GM18868 (cell line): ENCODE measurements around the gene BABAM1.

ENCODE experiments used
- ATAC-seq: cut with Tn5 transposase; IDR thresholded peaks from one replicate; pipeline ENCODE4 v1.9.1; 2021; ENCODE audit warnings: mild to moderate bottlenecking, moderate library complexity; ENCODE audit not compliant: unreplicated experiment

Gene BABAM1

DNA sequence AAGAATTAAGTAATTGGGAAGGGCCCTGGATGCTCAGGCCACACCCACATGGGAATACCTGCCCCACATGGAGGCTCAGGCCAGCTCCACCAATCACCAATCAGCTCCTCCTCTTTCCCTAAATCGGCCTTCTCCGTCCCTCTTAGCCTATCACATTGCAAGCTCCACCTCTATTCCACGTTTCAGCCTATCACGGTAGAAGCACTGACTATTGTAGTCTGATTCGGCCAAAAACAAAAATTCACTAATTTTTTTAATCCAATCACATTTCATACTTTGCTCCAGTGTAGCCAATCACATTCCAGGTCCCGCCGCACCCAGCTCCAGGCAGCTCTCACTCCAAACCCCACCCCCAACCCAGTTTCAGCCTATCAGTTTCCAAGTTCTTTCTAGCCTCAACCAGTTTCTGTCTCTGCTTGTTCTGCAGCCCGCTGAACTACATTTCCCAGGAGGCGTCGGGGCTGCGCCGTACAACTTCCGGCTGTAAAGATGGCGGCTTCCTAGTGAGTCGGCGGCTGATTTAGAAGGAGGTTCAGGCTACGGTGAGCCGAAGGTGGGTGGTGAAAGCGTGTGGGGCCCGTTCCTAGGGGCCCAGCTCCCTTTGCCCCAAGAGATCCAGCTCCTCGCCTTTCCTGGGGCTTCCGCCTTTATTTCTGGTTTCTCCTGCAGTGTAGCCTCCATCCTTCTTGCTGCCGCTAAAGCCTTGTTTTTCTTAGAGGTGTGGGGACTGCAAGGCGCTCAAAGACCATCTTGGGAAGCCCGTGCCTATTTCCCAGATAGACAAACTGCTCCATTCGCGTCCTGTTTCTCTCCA lies at the start of gene BABAM1:
BABAM1 (plus strand) TSS at position 469 of the 814 bp plus-strand sequence. CDS start 1,364 bp downstream, outside the sequence.
- peak; percentile 88 for ATAC-seq

- no peak for ATAC-seq
These were observed 48.0 kb upstream of the BABAM1 start for GRCh38 chr19:17219286-17219685.

- ATAC-seq, result no peak
These were observed 47.0 kb upstream of the BABAM1 start for GRCh38 chr19:17220207-17220758.

GRCh38 chr19:17225053-17225452 lies 42.2 kb upstream of the BABAM1 start:
- ATAC-seq, result no peak

- peak; percentile 86 for ATAC-seq
These were observed 41.0 kb upstream of the BABAM1 start, which contains the start of gene OCEL1 for GRCh38 chr19:17226002-17226933. Gene OCEL1, plus strand, starts transcription at chr19:17226226. Its CDS starts 22 bp downstream, at chr19:17226248.

DNA sequence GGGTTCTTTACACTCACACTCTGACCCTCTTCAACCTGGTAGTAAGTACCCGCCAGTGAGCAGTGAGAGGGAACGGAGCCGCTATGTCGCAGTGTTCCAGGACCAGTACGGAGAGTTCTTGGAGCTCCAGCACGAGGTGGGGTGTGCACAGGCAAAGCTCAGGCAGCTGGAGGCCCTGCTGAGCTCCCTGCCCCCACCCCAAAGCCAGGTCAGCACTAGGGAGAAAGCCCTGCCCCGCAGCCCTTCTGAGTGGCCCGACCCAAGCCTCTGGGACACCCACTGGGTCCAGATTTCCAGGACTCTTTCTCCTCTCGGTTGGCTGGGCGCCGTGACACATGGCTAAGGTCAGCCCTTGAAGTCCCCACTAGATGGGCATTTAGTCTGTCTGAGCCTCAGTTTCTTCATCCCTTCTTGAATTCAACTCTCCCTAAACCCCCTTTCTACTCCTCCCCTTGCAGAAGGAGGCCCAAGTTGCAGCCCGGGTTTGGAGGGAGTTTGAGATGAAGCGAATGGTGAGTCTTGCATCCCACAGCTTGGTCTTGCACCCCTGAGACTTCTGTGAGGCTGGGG lies 39.4 kb upstream of the BABAM1 start:
- ATAC-seq, result no peak

GRCh38 chr19:17229890-17230289 lies 37.4 kb upstream of the BABAM1 start:
- no peak for ATAC-seq

GRCh38 chr19:17232258-17232657 lies 35.0 kb upstream of the BABAM1 start:
- no peak for ATAC-seq

DNA sequence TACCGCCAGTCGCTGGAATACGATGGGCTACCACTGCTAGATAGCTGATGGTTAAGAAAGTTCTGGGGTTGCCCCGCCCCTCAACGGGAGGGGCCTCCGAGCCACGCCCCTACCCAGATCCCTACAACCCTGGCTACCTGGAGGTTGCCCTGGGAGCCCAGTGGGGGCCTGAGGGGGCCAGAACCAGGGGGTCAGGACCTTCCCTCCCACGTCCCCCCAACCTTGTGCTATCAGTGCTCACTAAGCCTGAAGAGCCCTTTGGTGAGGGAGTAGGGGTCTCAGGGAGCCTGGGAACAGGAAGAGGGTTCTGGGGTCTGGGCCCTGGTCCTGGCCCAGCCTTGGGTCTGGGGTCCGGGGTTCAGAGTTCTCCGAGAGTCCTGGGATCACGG lies 32.3 kb upstream of the BABAM1 start:
- peak; percentile 54 for ATAC-seq

- peak; percentile 70 for ATAC-seq
These were observed 31.8 kb upstream of the BABAM1 start for GRCh38 chr19:17235300-17235970.

GRCh38 chr19:17235971-17236777 lies 31.1 kb upstream of the BABAM1 start:
- no peak for ATAC-seq

DNA sequence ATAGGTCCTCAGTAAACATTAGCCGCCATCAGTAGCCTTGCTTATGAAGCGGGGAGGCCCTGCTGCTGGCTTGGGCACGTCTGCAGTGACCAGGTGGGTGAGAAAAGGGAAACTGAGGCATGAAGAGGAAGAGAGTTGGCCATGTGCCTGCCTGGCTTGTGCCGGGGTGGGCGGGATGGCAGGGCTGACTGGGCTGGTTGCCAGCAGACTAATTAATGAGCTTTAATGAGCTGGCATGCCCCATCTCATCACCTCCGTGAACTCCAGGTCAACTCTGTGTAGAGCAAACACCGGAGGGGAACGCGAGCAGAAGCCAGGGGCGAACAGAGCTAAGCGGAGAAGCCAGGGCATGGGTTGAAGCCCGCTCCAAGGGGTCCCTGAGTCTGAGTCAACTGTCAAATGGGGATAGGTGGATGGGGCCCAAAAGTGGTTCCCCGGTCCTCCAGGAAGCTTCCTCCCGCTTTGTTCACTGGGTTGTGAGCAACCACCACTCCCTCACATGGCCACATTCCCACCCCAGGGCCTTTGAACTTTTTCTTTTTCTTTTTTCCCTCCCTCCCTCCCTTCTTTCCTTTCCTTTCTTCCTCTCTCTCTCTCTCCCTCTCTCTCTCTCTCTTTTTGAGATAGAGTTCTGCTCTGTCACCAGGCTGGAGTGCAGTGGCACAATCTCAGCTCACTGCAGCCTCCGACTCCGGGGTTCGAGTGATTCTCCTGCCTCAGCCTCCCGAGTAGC lies 30.3 kb upstream of the BABAM1 start:
- no peak for ATAC-seq

DNA sequence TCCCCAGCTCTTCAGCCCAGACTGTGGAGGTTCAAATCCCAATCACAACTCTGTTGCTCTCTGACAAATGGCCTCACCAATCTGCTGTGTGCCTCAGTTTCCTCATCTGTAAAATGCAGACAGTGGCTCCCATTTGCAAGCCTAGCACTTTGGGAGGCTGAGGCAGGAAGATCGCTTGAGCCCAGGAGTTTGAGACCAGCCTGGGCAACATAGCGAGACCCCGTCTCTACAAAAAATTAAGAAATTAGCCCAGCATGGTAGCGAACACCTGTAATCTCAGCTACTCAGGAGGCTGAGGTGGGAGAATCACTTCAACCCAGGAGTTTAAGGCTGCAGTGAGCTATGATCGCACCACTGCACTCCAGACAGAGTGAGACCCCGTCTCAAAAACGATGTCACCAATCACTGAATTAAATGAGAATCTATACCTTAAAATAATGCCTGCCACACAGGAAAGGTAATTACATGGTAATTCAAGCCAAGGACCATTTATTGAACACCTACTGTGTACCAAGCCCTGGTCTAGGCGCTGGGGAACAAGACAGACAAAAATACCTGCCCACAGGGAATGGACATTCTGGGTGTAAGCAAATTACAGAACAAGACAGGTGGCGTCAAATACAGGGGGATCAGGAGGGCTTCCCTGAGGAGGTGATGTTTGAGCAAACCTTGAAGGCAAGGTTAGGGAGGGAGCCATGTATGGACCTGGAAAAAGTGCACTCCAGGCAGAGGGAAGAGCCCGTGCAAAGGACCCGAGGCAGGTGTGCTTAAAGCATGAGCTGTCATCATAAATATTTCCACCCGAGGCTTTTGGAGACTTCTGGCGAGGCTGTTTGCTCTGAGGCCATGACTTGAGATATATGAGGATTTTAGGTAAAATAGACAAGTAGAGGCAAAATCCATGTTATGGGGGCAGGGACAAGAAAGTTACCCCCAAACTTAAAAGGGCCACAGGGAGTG lies 29.2 kb upstream of the BABAM1 start:
- no peak for ATAC-seq

DNA sequence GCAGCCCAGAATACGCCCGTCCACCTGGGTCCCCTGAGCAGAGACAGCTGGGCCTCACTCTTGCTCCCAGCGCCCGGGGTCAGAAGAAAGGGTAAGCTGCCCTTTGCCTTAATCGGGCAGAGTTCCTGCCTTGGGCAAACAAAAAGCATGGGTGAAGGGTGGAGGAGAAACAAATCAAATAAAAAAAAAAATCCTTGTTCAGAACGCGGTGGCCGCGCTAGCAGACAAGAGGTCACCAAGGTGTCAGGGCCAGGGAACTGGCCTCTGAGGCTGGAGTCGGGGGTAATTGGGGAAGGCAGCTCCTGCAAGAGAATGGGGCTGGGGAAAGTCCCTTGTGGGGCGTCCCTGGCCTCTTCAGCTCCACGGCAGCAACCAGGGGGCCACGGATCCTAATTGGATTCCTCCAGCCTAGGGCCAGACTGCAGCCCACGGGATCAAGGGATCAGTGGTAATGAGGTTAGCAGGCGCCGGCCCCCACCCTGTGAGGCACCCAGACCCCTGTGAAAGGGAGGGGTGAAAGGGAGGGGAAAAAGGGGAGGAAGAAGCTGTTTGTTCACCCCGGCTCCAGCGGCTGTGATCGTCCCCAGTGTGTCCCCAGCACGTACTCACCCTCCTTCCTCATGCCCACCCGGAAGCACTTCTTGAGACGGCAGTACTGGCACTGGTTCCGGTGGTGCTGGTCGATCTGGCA lies 27.0 kb upstream of the BABAM1 start:
- ATAC-seq, result no peak

GRCh38 chr19:17240826-17241399 lies 26.3 kb upstream of the BABAM1 start:
- no peak for ATAC-seq

DNA sequence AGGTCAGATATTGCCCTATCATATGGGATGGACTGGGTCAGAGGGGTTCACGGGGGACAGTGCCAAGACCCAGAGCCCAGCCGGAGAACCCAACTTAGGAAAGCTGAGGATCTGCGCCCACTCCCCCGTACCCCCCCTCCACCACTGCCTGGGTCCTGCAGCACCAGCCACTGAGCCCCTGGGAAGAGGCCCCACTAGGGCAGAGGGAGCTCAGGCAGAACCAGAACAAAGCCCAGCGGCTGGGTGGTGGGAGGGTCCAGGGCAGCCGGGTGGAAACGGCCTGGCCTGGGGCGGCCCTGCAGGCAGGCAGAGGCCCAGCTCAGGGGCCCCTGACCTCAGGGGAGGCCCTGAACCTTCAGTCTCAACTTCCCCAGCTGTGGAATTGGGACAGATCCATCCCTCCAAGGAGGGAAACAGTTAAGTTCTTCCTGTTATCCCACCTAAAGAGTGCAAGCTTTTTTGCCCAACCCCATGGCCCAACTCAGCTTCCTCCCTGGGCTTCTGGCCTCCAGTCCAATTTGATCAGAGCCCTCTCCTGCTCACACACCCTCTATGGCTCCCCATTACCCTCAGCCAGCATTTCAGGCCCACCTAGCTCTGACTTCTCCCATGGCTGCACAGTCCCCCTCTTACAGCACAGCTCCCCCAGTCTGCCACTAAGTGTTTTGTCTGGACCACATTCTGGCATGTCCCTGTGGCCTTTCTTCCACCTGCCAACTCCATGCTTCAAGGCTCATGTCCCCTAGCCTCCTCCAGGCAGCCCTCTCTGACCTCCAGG lies 24.6 kb upstream of the BABAM1 start:
- ATAC-seq, result no peak
